HG02678 (cell line): ENCODE results near the gene GSTM2.
A peak's percentile ranks its signal among the peaks of the same experiment; 100 is the strongest.
"Not testable (repeated sequence)": the region's sequence is repeated elsewhere in the genome, so short reads cannot be mapped to it uniquely, and the experiment has no call there.

Source experiments
- ATAC-seq: cut with Tn5 transposase; IDR thresholded peaks from one replicate; pipeline ENCODE4 v1.9.1; 2021; ENCODE audit warnings: mild to moderate bottlenecking, moderate library complexity; ENCODE audit not compliant: unreplicated experiment

The GSTM2 gene

DNA sequence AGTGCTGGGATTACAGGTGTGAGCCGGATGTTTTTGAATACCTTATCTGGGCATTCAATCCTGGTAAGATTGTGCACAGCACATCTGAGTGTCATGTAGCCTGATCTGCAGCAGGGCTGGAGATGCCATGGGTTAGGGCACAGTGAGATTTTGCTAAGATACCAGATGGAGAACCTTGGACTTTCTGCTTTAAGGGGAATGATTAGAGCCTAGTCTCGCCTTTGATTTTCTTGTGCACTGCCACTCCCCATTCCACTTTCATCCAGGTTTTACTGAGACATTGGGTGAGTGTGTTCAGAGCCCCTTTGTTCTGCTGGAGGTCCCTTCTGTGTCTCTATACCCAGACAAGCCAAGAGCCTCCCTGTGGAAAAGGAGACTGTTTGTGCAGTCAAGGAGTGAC is 6.0 kb downstream of the GSTM2 start:
- ATAC-seq: not testable (repeated sequence)

- ATAC-seq: not testable (repeated sequence)
These were observed 9.0 kb downstream of the GSTM2 start for GRCh38 chr1:109676683-109677381.

GRCh38 chr1:109677459-109677858 is 9.6 kb downstream of the GSTM2 start:
- no peak for ATAC-seq

DNA sequence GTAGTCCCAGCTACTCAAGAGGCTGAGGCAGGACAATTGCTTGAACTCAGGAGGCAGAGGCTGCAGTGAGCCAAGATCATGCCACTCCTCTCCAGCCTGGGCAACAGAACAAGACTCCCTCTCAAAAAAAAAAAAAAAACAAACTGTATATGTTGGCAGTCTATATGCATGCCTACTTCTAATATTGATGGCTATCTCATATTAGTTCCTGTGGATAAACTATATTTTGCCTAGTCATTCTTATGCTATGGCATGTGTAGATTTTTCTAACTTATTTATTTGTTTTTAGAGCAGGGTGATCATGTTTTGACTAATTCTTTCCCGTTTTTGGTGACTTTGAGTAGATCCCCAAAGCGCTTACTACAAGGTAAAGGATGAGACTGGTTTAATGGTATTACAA is 10.8 kb downstream of the GSTM2 start:
- not testable (repeated sequence) for ATAC-seq

DNA sequence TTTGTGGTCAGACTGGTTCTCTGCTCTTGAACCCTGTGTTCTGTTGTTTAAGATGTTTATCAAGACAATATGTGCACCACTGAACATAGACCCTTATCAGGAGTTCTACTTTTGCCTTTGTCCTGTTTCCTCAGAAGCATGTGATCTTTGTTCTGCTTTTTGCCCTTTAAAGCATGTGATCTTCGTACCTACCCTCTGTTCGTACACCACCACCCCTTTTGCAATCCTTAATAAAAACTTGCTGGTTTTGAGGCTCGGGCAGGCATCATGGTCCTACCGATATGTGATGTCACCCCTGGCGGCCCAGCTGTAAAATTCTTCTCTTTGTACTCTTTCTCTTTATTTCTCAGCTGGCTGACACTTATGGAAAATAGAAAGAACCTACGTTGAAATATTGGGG is 16.9 kb downstream of the GSTM2 start:
- ATAC-seq: not testable (repeated sequence)

GRCh38 chr1:109685399-109685798 is 17.5 kb downstream of the GSTM2 start:
- not testable (repeated sequence) for ATAC-seq

- ATAC-seq: not testable (repeated sequence)
These were observed 18.0 kb downstream of the GSTM2 start for GRCh38 chr1:109685890-109686289.

DNA sequence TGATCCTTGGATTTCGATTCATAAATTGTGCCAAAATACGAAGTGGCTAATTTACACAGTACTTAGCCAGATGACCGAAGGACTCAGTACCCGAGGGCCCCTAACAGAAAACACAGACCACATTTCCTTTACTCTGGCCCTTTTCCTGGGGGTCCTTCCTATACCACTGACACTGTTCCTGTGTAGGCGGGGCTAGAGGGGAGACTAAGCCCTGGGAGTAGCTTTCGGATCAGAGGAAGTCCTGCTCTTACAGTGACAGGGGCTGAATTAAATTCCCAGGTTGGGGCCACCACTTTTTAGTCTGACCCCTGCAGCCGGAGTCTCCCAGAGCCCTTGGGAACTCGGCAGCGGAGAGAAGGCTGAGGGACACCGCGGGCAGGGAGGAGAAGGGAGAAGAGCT is 19.3 kb downstream of the GSTM2 start:
- not testable (repeated sequence) for ATAC-seq

- peak; percentile 98 for ATAC-seq
These were observed 20.0 kb downstream of the GSTM2 start, which contains the start of gene GSTM1 for GRCh38 chr1:109687641-109688499. TSS of gene GSTM1 (plus strand) at chr1:109687817. CDS start at chr1:109687874, 57 bp downstream.

DNA sequence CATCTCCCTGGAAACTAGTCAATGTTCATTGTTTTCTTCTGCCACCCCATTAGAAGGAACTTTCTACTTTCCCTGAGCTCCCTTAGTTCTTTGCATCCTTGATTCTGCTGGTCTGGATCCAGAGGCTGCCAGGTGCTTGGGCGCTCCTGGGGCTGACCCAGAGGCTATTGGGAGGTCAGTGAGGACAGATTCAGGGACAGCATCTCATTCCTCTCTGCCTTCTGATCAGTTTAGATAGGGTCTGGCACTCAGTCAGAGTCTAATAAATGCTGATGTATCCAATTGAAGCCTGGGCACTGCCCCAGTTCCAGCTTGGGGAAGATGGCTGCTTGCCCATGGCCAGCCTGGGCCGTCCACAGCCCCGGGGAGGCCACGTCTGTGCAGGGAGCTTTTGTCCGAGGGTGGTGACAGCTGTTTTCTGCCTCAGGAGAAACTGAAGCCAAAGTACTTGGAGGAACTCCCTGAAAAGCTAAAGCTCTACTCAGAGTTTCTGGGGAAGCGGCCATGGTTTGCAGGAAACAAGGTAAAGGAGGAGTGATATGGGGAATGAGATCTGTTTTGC is 22.1 kb downstream of the GSTM2 start:
- no peak for ATAC-seq

GRCh38 chr1:109691759-109692158 is 23.9 kb downstream of the GSTM2 start:
- no peak for ATAC-seq

DNA sequence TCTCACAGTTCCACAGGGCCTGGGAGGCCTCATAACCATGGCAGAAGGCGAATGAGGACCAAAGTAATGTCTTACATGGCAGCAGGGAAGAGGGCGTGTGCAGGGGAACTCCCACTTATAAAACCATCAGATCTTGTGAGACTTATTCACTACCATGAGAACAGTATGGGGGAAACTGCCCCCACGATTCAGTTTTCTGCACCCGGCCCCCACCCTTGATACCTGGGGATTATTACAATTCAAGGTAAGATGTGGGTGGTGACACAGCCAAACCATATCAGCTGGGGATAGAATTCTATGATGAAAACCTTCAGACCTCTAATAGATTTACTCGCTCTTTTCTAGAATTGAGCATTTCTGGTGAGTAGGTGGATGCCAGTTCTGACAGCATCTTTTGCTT is 26.5 kb downstream of the GSTM2 start:
- not testable (repeated sequence) for ATAC-seq

GRCh38 chr1:109695138-109695537 is 27.3 kb downstream of the GSTM2 start:
- ATAC-seq: not testable (repeated sequence)

DNA sequence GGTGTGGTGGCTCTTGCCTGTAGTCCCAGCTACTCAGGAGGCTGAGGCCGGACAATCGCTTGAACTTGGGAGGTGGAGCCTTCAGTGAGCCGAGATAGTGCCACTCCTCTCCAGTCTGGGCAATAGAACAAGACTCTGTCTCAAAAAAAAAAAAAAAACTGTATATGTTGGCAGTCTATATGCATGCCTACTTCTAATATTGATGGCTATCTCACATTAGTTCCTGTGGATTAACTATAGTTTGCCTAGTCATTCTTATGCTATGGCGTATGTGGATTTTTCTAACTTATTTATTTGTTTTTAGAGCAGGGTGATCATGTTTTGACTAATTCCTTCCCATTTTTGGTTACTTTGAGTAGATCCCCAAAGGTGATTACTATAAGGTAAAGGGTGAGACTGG is 29.2 kb downstream of the GSTM2 start:
- ATAC-seq: no peak

DNA sequence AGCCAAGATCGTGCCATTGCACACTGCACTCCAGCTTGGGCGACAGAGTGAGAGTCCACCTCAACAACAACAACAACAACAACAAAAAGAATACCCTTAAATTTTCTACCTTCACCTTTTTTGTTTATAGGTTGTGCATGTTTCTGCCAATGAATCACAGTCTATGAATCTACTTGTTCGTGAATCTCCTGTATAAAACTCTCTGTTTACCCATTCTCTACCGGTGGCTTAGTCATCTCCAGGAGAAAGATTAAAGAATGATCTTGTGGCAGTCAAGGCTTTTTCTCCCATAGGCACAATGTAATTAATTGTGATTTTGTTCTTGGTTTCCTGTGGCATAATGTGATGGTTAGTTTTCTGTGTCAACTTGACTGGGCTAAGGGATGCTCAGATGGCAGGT is 30.0 kb downstream of the GSTM2 start:
- ATAC-seq: not testable (repeated sequence)

GRCh38 chr1:109702940-109703339 is 35.1 kb downstream of the GSTM2 start:
- ATAC-seq: not testable (repeated sequence)

DNA sequence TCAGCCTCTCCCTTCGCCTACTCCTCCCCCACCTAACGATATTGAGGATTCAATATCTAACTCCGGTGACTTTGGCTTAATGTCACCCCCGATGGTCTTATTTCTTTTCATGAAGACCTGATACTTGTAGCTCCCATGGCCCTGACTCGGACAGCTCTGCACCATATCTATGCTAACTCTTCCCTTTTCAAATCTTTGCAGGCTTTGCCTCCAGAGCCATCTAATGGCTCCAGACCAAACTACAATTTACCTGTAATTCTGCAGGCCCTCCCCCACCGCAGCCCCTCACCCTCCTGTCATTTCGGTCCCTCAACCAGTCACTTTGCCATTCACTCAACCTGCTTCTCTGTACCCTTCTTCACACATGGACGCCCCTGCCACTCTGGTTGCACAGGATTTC is 36.3 kb downstream of the GSTM2 start:
- ATAC-seq: no peak

DNA sequence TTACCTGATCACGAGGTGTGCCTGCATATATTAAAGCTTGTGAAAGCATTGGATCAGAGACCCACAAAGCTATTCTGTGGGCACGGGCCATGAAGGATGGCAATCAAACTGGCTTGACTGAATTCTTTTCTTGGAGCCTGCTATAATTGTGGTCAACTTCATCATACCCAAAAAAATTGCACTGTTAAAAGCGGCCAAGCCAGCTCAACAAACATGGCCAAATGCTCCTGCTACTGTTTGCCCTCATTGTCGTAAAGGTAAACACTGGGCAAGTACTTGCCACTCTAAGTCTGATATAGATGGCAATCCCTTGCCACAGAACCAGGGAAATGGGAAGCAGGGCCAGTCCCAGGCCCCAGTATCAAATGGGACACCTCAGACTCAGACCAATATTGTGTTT is 37.6 kb downstream of the GSTM2 start:
- ATAC-seq: no peak

GRCh38 chr1:109708949-109709348 is 41.1 kb downstream of the GSTM2 start:
- ATAC-seq: not testable (repeated sequence)

- ATAC-seq: not testable (repeated sequence)
These were observed 42.0 kb downstream of the GSTM2 start for GRCh38 chr1:109709822-109710221.

DNA sequence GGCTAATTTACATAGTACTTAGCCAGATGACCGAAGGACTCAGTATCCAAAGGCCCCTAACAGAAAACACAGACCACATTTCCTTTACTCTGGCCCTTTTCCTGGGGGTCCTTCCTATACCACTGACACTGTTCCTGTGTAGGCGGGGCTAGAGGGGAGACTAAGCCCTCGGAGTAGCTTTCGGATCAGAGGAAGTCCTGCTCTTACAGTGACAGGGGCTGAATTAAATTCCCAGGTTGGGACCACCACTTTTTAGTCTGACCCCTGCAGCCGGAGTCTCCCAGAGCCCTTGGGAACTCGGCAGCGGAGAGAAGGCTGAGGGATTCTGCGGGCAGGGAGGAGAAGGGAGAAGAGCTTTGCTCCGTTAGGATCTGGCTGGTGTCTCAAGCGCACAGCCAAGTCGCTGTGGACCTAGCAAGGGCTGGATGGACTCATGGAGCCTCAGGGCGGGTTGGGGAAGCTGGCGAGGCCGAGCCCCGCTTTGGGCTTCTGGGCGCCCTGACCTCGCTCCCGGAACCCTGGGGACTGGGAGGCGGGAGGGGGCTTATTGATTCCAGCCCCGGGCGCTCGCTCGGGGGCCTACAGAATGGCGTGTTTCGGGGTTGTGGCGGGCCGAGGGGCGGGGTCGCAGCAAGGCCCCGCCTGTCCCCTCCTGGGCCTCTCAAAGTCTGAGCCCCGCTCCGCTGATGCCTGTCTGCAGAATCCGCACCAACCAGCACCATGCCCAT is 43.9 kb downstream of the GSTM2 start, which contains the start of gene GSTM5:
GSTM5 (plus strand) TSS at position 659 of the 728 bp plus-strand sequence; CDS start at position 721, 62 bp downstream.
- ATAC-seq: not testable (repeated sequence)
